Trophoblast cell (in vitro differentiated cells and primary cell): Measurements from ENCODE around the gene CCDC14.
"Not testable (repeated sequence)": the region's sequence is repeated elsewhere in the genome, so short reads cannot be mapped to it uniquely, and the experiment has no call there.

ENCODE experiments used
- DNase-seq, 2 donors: peaks; one replicate each; pipeline ENCODE4 v3.0.0-alpha.2; 2016
- H2AFZ ChIP-seq: 2 replicates; pipeline ENCODE4 v1.6.1; 2013; ENCODE audit warnings: low read length, moderate library complexity, mild to moderate bottlenecking; ENCODE audit not compliant: insufficient read depth, poor library complexity
- H2AK5ac ChIP-seq: 2 replicates; pipeline ENCODE4 v1.6.1; 2013; ENCODE audit warnings: mild to moderate bottlenecking, low read length
- H2BK120ac ChIP-seq: 2 replicates; pipeline ENCODE4 v1.6.1; 2013; ENCODE audit warnings: low read length, mild to moderate bottlenecking, moderate library complexity; ENCODE audit not compliant: insufficient read depth, poor library complexity
- H2BK12ac ChIP-seq: 2 replicates; pipeline ENCODE4 v1.6.1; 2013; ENCODE audit warnings: mild to moderate bottlenecking, low read length, moderate library complexity
- H2BK5ac ChIP-seq: 2 replicates; pipeline ENCODE4 v1.6.1; 2013; ENCODE audit warnings: low read length, low read depth, moderate library complexity, mild to moderate bottlenecking; ENCODE audit not compliant: poor library complexity
- H3K14ac ChIP-seq: 2 replicates; pipeline ENCODE4 v1.6.1; 2013; ENCODE audit warnings: mild to moderate bottlenecking, low read length
- H3K18ac ChIP-seq: 2 replicates; pipeline ENCODE4 v1.6.1; 2013; ENCODE audit warnings: mild to moderate bottlenecking, low read length
- H3K23ac ChIP-seq: 2 replicates; pipeline ENCODE4 v1.6.1; 2013; ENCODE audit warnings: low read length
- H3K27ac ChIP-seq: 2 replicates; pipeline ENCODE4 v1.5.1; 2013; ENCODE audit warnings: low read depth, mild to moderate bottlenecking, inconsistent platforms, low read length, moderate library complexity
- H3K27me3 ChIP-seq: 2 replicates; pipeline ENCODE4 v1.6.1; 2013; ENCODE audit warnings: inconsistent platforms, mild to moderate bottlenecking, low read length, moderate library complexity; ENCODE audit not compliant: insufficient read depth
- H3K36me3 ChIP-seq, 2 experiments: 1 replicate in 1 of 2; 2 replicates in 1 of 2; pipeline ENCODE4 v1.6.1; 2013; ENCODE audit warnings: low read length in 2 of 2, mild to moderate bottlenecking in 2 of 2, moderate library complexity in 1 of 2; ENCODE audit not compliant: insufficient read depth in 2 of 2, control insufficient read depth in 1 of 2
- H3K4ac ChIP-seq: 2 replicates; pipeline ENCODE4 v1.6.1; 2013; ENCODE audit warnings: low read depth, mild to moderate bottlenecking, low read length, moderate library complexity
- H3K4me1 ChIP-seq, 2 experiments: 1 replicate in 1 of 2; 2 replicates in 1 of 2; pipeline ENCODE4 v1.6.1; 2013; ENCODE audit warnings: low read length in 2 of 2, mild to moderate bottlenecking in 2 of 2, moderate library complexity in 1 of 2; ENCODE audit not compliant: insufficient read depth in 2 of 2, control insufficient read depth in 1 of 2
- H3K4me2 ChIP-seq: 2 replicates; pipeline ENCODE4 v1.6.1; 2013; ENCODE audit warnings: inconsistent platforms, mild to moderate bottlenecking, low read length, moderate library complexity
- H3K4me3 ChIP-seq: 2 replicates; pipeline ENCODE4 v1.5.1; 2013; ENCODE audit warnings: mild to moderate bottlenecking, low read depth, low read length, inconsistent platforms
- H3K79me1 ChIP-seq: one replicate; pipeline ENCODE4 v1.6.1; 2013; ENCODE audit warnings: low read length
- H3K79me2 ChIP-seq: 2 replicates; pipeline ENCODE4 v1.6.1; 2013; ENCODE audit warnings: low read length, mild to moderate bottlenecking; ENCODE audit not compliant: control insufficient read depth, insufficient read depth, poor library complexity
- H3K9ac ChIP-seq: 2 replicates; pipeline ENCODE4 v1.6.1; 2013; ENCODE audit warnings: mild to moderate bottlenecking, low read length
- H3K9me3 ChIP-seq: 2 replicates; pipeline ENCODE4 v1.6.1; 2013; ENCODE audit warnings: low read depth, mild to moderate bottlenecking, control low read depth, inconsistent platforms, low read length; ENCODE audit not compliant: insufficient read depth
- H4K12ac ChIP-seq: 2 replicates; pipeline ENCODE4 v1.6.1; 2013; ENCODE audit warnings: low read depth, mild to moderate bottlenecking, low read length, moderate library complexity
- H4K8ac ChIP-seq: 2 replicates; pipeline ENCODE4 v1.6.1; 2013; ENCODE audit warnings: low read depth, mild to moderate bottlenecking, low read length, moderate library complexity
- H4K91ac ChIP-seq: one replicate; pipeline ENCODE4 v1.6.1; 2013; ENCODE audit warnings: low read depth, mild to moderate bottlenecking, low read length, moderate library complexity
- WGBS: extraction: QIAGEN DNeasy Blood & Tissue Kit; methylation state at CpG from one replicate; pipeline ENCODE4 v1.1.7; 2013; ENCODE audit warnings: missing lambda C conversion rate; ENCODE audit not compliant: insufficient read length, insufficient coverage; ENCODE audit errors: extremely low coverage; 5-methylcytosine and 5-hydroxymethylcytosine counted together

CCDC14 gene

DNA sequence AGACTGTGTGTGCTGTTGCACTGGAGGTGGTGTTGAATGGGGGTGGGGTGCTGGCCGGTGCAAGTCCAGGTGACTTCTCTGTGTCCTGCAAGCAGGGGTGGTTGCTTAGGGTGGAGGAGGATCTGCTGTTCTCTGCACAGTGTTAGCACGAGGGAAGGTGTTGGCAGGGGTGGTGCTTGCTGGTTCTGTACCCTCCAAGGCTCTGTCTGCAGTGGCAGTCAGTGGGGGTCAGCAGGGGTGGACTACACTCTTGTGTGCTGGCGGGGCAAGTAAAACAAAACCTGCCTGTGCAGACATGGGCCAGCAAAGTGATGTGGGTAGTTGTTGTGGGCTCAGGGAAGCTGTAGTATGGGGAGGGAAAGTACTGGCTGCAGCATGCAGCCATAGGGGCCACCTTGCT is 25.4 kb upstream of the CCDC14 start:
- Histone ChIP-seq H2BK120ac (no peak overlapping the region), H3K4me1 (no peaks in the 10 kb centered on the region), H3K4ac (no peak overlapping the region), H3K23ac (no peak overlapping the region), H3K4me2 (no peak overlapping the region), H3K27me3 (peaks cover 6% of the 10 kb centered on the region), H4K12ac (no peak overlapping the region), H3K79me2 (no peaks in the 10 kb centered on the region), H3K14ac (no peak overlapping the region), H2BK12ac (no peak overlapping the region), H4K8ac (no peak overlapping the region), H4K91ac (no peak overlapping the region), H2AK5ac (no peak overlapping the region), H3K4me3 (no peak overlapping the region), H2BK5ac (no peak overlapping the region), H3K18ac (no peak overlapping the region), H3K9ac (no peak overlapping the region), H2AFZ (no peak overlapping the region), H3K36me3 (no peaks in the 10 kb centered on the region), H3K79me1 (no peaks in the 10 kb centered on the region), H3K9me3 (no peaks in the 10 kb centered on the region), H3K27ac (no peak overlapping the region)
- WGBS: no CpG with 5 or more reads among the region's 3 CpGs
- DNase-seq: no peak

- H3K79me1 ChIP-seq: no peaks in the 10 kb centered on the region
- no peak for DNase-seq
- no peak overlapping the region for H3K14ac ChIP-seq
- H2BK120ac ChIP-seq: no peak overlapping the region
- H4K12ac ChIP-seq: no peak overlapping the region
- no peak overlapping the region for H3K9ac ChIP-seq
- H3K4me1 ChIP-seq: no peaks in the 10 kb centered on the region
- H3K9me3 ChIP-seq: no peaks in the 10 kb centered on the region
- H3K36me3 ChIP-seq: no peaks in the 10 kb centered on the region
- no peak overlapping the region for H2AFZ ChIP-seq
- no CpG with 5 or more reads among the region's 3 CpGs for WGBS
- H3K4me3 ChIP-seq: no peak overlapping the region
- H4K91ac ChIP-seq: no peak overlapping the region
- H3K4me2 ChIP-seq: no peak overlapping the region
- no peak overlapping the region for H3K18ac ChIP-seq
- H3K27me3 ChIP-seq: peaks cover under 1% of the 10 kb centered on the region
- no peak overlapping the region for H2BK5ac ChIP-seq
- H3K4ac ChIP-seq: no peak overlapping the region
- H4K8ac ChIP-seq: no peak overlapping the region
- H3K27ac ChIP-seq: no peak overlapping the region
- no peaks in the 10 kb centered on the region for H3K79me2 ChIP-seq
- no peak overlapping the region for H2AK5ac ChIP-seq
- no peak overlapping the region for H2BK12ac ChIP-seq
- H3K23ac ChIP-seq: no peak overlapping the region
Observed at GRCh38 chr3:123984957-123985356, 23.9 kb upstream of the CCDC14 start.

DNA sequence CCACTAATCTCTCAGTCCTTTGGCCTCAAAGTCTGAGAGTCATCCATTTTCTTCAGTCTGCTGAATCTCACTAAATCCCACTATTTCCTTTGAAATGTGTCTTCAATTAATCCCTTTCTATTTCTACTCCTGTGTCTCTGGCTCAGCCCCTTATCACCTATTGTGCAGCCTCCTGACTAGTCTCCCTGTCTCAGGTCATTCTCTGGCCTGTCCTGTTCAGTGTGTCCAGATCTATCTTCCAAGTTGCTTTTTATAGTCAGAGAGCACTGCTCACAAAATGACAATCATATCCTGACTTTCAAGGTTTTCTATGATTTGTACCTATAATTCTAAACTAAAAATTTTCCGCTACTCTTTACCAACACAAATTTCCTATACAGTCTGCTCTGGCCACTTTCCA is 23.3 kb upstream of the CCDC14 start:
- H3K4me1 ChIP-seq: no peaks in the 10 kb centered on the region
- H2AK5ac ChIP-seq: no peak overlapping the region
- 100% methylated on average over 1 of the region's 1 CpG for WGBS

DNA sequence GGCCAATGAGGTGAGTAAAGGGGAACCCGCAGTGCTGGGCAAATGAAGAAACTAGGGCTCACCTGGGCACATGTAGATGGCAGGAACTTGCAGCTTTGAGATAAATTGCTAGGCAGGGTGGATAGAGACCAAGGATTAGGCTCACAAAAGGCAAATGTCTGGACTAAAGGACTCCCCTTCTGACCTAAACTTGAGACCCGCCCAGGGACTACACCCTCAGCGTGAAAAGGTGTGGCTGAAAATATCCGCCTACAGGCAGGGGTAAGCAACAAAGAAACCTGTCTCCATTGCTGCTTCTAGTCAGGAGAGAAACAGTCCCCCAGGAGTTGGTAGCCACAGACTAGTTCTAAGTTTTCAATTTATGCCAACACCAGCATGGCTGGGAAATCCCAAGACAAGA is 20.3 kb upstream of the CCDC14 start:
- not testable (repeated sequence) for H3K14ac ChIP-seq, H3K23ac ChIP-seq

More for the DNA sequence above, 23.3 kb upstream of the CCDC14 start:
- Histone ChIP-seq H3K4ac (no peak overlapping the region), H3K27me3 (no peaks in the 10 kb centered on the region), H3K23ac (no peak overlapping the region), H3K4me2 (no peak overlapping the region), H3K36me3 (no peaks in the 10 kb centered on the region), H4K12ac (no peak overlapping the region), H3K9me3 (no peaks in the 10 kb centered on the region), H3K9ac (no peak overlapping the region), H3K4me3 (no peak overlapping the region), H2BK120ac (no peak overlapping the region), H3K27ac (no peak overlapping the region), H2BK5ac (no peak overlapping the region), H4K91ac (no peak overlapping the region), H3K79me1 (no peaks in the 10 kb centered on the region), H2AFZ (no peak overlapping the region), H4K8ac (no peak overlapping the region), H3K14ac (no peak overlapping the region), H3K79me2 (no peaks in the 10 kb centered on the region), H3K18ac (no peak overlapping the region), H2BK12ac (no peak overlapping the region)
- DNase-seq: no peak

More for the DNA sequence above, 20.3 kb upstream of the CCDC14 start:
- H2BK120ac ChIP-seq, H3K9ac ChIP-seq, H3K79me1 ChIP-seq, H4K8ac ChIP-seq, H3K9me3 ChIP-seq, H3K27me3 ChIP-seq, H3K79me2 ChIP-seq, DNase-seq, H3K4me2 ChIP-seq, H2AFZ ChIP-seq, H4K12ac ChIP-seq, H2BK12ac ChIP-seq, H4K91ac ChIP-seq, H3K18ac ChIP-seq, H3K36me3 ChIP-seq, H3K4me3 ChIP-seq, H3K27ac ChIP-seq, H2AK5ac ChIP-seq, H3K4me1 ChIP-seq, H2BK5ac ChIP-seq, H3K4ac ChIP-seq: not testable (repeated sequence)
- no CpG with 5 or more reads among the region's 4 CpGs for WGBS
